Natural killer cell (primary cell): ENCODE results near the gene C1orf141. TPM values are rescaled to one million over a fixed set of nuclear protein-coding genes. Genes with fewer than 3 reads are reported as not detected.
A peak's percentile ranks its signal among the peaks of the same experiment; 100 is the strongest.

ENCODE experiments used
- ATAC-seq, 3 donors: fragments of 150-1000 bp in 2 of 3; fragments of 200-7000 bp in 1 of 3; cut with Tn5 transposase; 1 replicate in 1 of 3; 2 replicates in 2 of 3; pipeline ENCODE4 v1.10.0; 2021; ENCODE audit warnings: mild to moderate bottlenecking in 2 of 3, moderate library complexity in 2 of 3
- DNase-seq, 2 donors: peaks; one replicate each; pipeline versions ENCODE4 v3.0.0 to v3.0.0-alpha.2; 2013 to 2021; ENCODE audit warnings: mixed read lengths in 1 of 2
- H3K27ac ChIP-seq: one replicate; pipeline ENCODE4 v1.5.1; 2013; ENCODE audit warnings: mild to moderate bottlenecking, low read length
- H3K27me3 ChIP-seq: one replicate; pipeline ENCODE4 v1.6.1; 2013; ENCODE audit warnings: low read length; ENCODE audit not compliant: control insufficient read depth, insufficient read depth
- H3K36me3 ChIP-seq: one replicate; pipeline ENCODE4 v1.6.1; 2013; ENCODE audit warnings: low read length; ENCODE audit not compliant: control insufficient read depth, insufficient read depth
- H3K4me1 ChIP-seq: one replicate; pipeline ENCODE4 v1.6.1; 2013; ENCODE audit warnings: low read length; ENCODE audit not compliant: control insufficient read depth, insufficient read depth
- H3K4me3 ChIP-seq: one replicate; pipeline ENCODE4 v1.5.1; 2013; ENCODE audit warnings: low read length
- H3K9me3 ChIP-seq: one replicate; pipeline ENCODE4 v1.6.1; 2013; ENCODE audit warnings: low read length; ENCODE audit not compliant: control insufficient read depth, insufficient read depth
- H3K27ac Mint-ChIP-seq, 2 donors: one replicate each; pipeline ENCODE4 v1.8.0; 2022; ENCODE audit warnings: mild to moderate bottlenecking in 2 of 2, mixed read lengths in 2 of 2, moderate library complexity in 1 of 2
- H3K27me3 Mint-ChIP-seq, 2 donors: one replicate each; pipeline ENCODE4 v1.8.0; 2022; ENCODE audit warnings: low read depth in 2 of 2, mixed read lengths in 2 of 2
- H3K36me3 Mint-ChIP-seq: one replicate; pipeline ENCODE4 v1.8.0; 2022; ENCODE audit warnings: mixed read lengths
- H3K4me1 Mint-ChIP-seq, 2 donors: one replicate each; pipeline ENCODE4 v1.8.0; 2022; ENCODE audit warnings: mixed read lengths in 2 of 2
- H3K4me3 Mint-ChIP-seq: one replicate; pipeline ENCODE4 v1.8.0; 2022; ENCODE audit warnings: mild to moderate bottlenecking, moderate library complexity, mixed read lengths
- H3K9me3 Mint-ChIP-seq, 2 donors: one replicate each; pipeline ENCODE4 v1.8.0; 2022; ENCODE audit warnings: mixed read lengths in 2 of 2
- CTCF ChIP-seq: fragments of 200-600 bp; IDR thresholded peaks from one replicate; pipeline ENCODE4 v1.8.0; 2022; ENCODE audit warnings: antibody characterized with exemption
- WGBS: methylation state at CpG from one replicate; pipeline ENCODE4 v1.1.7; 2013; ENCODE audit warnings: missing lambda C conversion rate; ENCODE audit not compliant: insufficient coverage; 5-methylcytosine and 5-hydroxymethylcytosine counted together
- intact Hi-C: fragments of 100-400 bp; cut with micrococcal nuclease; formaldehyde crosslinking; loops from one replicate; pipeline ENCODE4 v1.14.2; 2022
- total RNA-seq, 4 donors: library from RNA; stranded (reverse); fragments of 120-200 nt in 1 of 4; gene quantifications; one replicate each; pipeline versions ENCODE4 v1.2.3 to v1.2.4, GENCODE V29; 2013 to 2022

Gene C1orf141
- total RNA-seq, 3 donors from 2014 or later (not counting 1 experiment from before 2014, with no cell fraction given) = not detected

DNA sequence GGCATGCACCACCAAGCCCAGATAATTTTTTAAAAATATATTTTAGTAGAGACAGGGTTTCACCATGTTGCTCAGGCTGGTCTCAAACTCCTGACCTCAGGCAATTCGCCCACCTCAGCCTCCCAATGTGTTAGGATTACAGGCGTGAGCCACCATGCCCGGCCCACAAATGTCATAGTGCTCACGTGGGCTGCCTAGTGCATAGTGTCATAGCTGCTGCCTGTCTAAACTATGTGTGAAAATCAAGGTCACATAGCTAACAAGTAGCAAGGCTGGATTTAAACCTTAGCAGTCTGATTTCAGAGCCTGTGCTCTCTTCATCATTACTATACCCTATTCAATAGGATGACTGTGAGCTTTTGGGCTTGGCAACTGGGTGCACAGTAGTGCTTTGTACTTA lies 10.3 kb downstream of the C1orf141 start:
- H3K4me3 ChIP-seq = no peak overlapping the region
- DNase-seq = no peak
- no peaks in the 10 kb centered on the region for H3K36me3 Mint-ChIP-seq
- no peaks in the 10 kb centered on the region for H3K27me3 Mint-ChIP-seq
- 78% methylated on average over 4 of the region's 4 CpGs for WGBS
- no peak overlapping the region for H3K4me3 Mint-ChIP-seq
- H3K4me1 ChIP-seq = no peaks in the 10 kb centered on the region
- no peaks in the 10 kb centered on the region for H3K36me3 ChIP-seq
- H3K27ac Mint-ChIP-seq = no peak overlapping the region
- no peaks in the 10 kb centered on the region for H3K27me3 ChIP-seq
- intact Hi-C loops = no loop called here
- H3K4me1 Mint-ChIP-seq = peaks cover 0 to 8% of the 10 kb centered on the region in 2 donors
- peak; percentile 32 to 73 (median 71) for ATAC-seq
- no peaks in the 10 kb centered on the region for H3K9me3 ChIP-seq
- no peaks in the 10 kb centered on the region for H3K9me3 Mint-ChIP-seq
- H3K27ac ChIP-seq = no peak overlapping the region
- TF ChIP-seq CTCF = no peak

DNA sequence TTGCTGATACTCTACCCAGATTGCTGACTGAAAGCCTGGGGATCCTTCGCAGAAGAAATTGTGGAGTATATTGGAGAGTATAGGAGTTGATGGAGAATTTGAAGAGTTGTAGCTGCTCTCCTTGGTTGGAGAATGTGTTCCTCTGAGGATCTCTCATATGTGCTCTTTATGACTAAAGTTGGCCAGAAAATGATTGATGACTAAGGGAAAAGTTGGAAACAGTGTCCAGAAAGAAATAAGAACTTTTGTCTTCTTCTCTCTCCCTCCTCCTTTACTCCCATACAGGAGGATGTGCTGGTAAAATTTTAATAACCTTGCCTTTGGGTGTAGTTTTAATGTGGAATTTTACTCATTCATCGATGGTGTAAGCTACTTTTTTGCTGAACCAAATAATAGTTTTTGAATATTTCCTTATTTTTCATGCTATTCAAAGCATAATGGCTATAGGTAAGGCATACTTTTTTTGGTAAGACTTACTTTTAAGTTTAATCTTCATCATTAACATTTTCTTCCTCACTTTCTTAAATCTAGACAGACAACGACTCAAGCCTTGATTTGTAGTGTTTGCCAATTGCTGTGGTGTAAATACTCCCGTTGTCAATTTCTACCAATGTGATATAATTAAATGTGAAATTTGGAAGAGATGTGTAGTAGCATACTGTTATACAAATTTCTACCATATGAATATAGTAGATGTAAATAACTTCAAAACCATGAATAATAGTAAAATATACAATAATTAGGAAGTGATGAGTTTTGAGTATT lies 13.7 kb downstream of the C1orf141 start:
- Histone ChIP-seq H3K36me3 (no peaks in the 10 kb centered on the region), H3K4me3 (no peak overlapping the region), H3K27ac (no peak overlapping the region), H3K4me1 (no peaks in the 10 kb centered on the region), H3K27me3 (no peaks in the 10 kb centered on the region), H3K9me3 (no peaks in the 10 kb centered on the region)
- ATAC-seq (no peak), DNase-seq (no peak)
- WGBS = 100% methylated on average over 1 of the region's 4 CpGs
- Mint-ChIP-seq H3K27me3 (no peaks in the 10 kb centered on the region), H3K4me1 (peaks cover 0 to 2% of the 10 kb centered on the region in 2 donors), H3K4me3 (no peak overlapping the region), H3K9me3 (no peaks in the 10 kb centered on the region), H3K36me3 (no peaks in the 10 kb centered on the region), H3K27ac (no peak overlapping the region)
- intact Hi-C loops = no loop called here
- TF ChIP-seq CTCF = no peak

GRCh38 chr1:67118646-67119045 lies 16.1 kb downstream of the C1orf141 start:
- Mint-ChIP-seq H3K9me3 (no peaks in the 10 kb centered on the region), H3K4me1 (no peaks in the 10 kb centered on the region), H3K27ac (no peak overlapping the region), H3K27me3 (no peaks in the 10 kb centered on the region), H3K36me3 (no peaks in the 10 kb centered on the region), H3K4me3 (no peak overlapping the region)
- no peak overlapping the region for H3K4me3 ChIP-seq
- no peaks in the 10 kb centered on the region for H3K9me3 ChIP-seq
- DNase-seq (no peak), ATAC-seq (no peak)
- H3K27ac ChIP-seq = no peak overlapping the region
- no peak for TF ChIP-seq CTCF
- no peaks in the 10 kb centered on the region for H3K4me1 ChIP-seq
- intact Hi-C loops = no loop called here
- H3K27me3 ChIP-seq = no peaks in the 10 kb centered on the region
- no peaks in the 10 kb centered on the region for H3K36me3 ChIP-seq
- WGBS = 59% methylated on average over 3 of the region's 3 CpGs

GRCh38 chr1:67118191-67118590 lies 16.6 kb downstream of the C1orf141 start:
- H3K9me3 Mint-ChIP-seq = no peaks in the 10 kb centered on the region
- no peaks in the 10 kb centered on the region for H3K36me3 ChIP-seq
- DNase-seq (no peak), ATAC-seq (no peak)
- no peaks in the 10 kb centered on the region for H3K9me3 ChIP-seq
- no peaks in the 10 kb centered on the region for H3K4me1 Mint-ChIP-seq
- H3K27ac Mint-ChIP-seq = no peak overlapping the region
- no peaks in the 10 kb centered on the region for H3K36me3 Mint-ChIP-seq
- no peaks in the 10 kb centered on the region for H3K27me3 Mint-ChIP-seq
- intact Hi-C loops = no loop called here
- no peaks in the 10 kb centered on the region for H3K27me3 ChIP-seq
- H3K27ac ChIP-seq = no peak overlapping the region
- H3K4me3 ChIP-seq = no peak overlapping the region
- TF ChIP-seq CTCF = no peak
- no peaks in the 10 kb centered on the region for H3K4me1 ChIP-seq
- no peak overlapping the region for H3K4me3 Mint-ChIP-seq
